ENCODE measurements around the gene PIK3R3.

Gene PIK3R3

DNA sequence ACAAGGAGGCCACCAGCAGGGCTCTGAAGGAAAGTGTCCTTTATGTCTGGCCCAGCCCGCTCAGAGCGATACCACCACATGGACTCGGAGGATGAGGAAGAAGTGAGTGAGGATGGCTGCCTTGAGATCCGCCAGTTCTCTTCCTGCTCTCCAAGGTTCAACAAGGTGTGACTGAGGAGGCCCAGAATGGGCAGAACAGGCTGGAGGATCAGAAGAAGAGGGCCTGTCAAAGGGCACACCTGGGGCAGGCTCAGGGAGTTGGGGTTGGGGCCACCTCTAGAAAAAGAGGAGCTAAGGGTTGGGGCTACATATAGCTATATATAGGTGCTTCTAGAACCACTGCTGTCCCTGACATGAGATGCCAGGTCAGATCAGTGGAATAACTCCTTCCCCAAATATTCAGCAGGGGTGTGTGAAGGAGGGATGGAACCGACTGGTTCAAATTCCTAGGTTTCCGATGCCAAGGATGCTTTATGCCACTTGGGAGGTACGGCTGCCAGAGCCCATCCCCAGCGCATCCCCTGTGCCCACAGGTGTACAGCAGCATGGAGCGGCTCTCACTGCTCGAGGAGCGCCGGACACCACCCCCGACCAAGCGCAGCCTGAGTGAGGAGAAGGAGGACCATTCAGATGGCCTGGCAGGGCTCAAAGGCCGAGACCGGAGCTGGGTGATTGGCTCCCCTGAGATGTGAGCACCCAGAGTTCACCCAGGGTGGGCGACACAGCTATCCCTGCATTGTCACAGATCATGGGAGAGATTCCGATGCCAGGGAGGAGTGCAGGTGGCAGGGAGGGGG, 102.2 kb downstream of the PIK3R3 start:
- peaks cover 68% of the 10 kb centered on the region for H3K36me3 ChIP-seq (ENCODE audit: insufficient read depth, low read depth, low read length)
- H3K4me1 ChIP-seq (ENCODE audit: insufficient read depth, low read length) = no peaks in the 10 kb centered on the region
- H3K27ac ChIP-seq (ENCODE audit: low read length) = no peak overlapping the region

DNA sequence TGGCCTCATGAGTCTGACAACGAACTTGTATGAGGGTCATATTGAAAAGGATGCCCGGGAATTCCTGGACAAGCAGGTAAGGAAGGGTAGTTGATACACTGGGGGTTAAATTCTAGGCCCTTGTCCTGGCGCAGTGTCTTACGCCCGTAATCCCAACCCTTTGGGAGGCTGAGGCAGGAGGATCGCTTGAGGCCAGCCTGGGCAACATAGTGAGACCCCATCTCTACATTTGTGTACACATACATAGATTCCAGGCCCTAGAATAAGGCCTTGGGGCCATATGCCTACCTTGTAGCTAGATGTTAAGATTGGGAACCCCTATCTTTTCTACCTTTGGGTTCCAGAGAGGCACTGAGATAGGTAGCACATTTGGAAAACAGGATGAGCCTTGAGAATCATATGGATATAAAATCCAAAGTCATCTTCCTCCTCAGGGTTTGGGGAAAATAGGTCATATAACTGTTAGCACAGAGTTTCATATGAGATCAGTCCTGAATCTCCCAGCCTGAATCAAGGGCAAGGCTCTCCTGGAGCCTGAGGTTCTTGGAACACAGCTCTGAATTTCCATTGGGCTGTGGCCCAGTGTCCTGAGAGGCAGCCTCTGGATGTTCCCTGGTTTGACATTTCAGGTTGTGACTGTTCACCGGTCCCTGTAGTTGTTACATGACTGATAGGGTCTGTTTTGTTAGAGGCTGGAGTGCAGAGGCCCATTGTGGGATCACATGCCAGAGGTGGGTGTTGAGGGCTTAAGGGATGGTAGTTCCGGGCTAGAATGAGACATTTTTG, 104.4 kb downstream of the PIK3R3 start:
- no peaks in the 10 kb centered on the region for H3K9me3 ChIP-seq (ENCODE audit: insufficient read depth, low read depth, low read length)
- no peaks in the 10 kb centered on the region for H3K27me3 ChIP-seq (ENCODE audit: insufficient read depth, low read length)
- H3K9ac ChIP-seq (ENCODE audit: low read depth, low read length) = no peak overlapping the region
- no peak overlapping the region for H3K27ac ChIP-seq (ENCODE audit: low read length)
- no peak overlapping the region for H3K4me3 ChIP-seq (ENCODE audit: low read length)
- no peaks in the 10 kb centered on the region for H3K4me1 ChIP-seq (ENCODE audit: insufficient read depth, low read length)
- H3K36me3 ChIP-seq (ENCODE audit: insufficient read depth, low read depth, low read length) = peaks cover 77% of the 10 kb centered on the region

More for the DNA sequence above, 102.2 kb downstream of the PIK3R3 start:
- H3K4me3 ChIP-seq (ENCODE audit: low read length) = no peak overlapping the region
- no peaks in the 10 kb centered on the region for H3K27me3 ChIP-seq (ENCODE audit: insufficient read depth, low read length)
- H3K9ac ChIP-seq (ENCODE audit: low read depth, low read length) = no peak overlapping the region
- no peaks in the 10 kb centered on the region for H3K9me3 ChIP-seq (ENCODE audit: insufficient read depth, low read depth, low read length)

GRCh38 chr1:46026531-46026930, 105.9 kb downstream of the PIK3R3 start:
- no peak overlapping the region for H3K4me3 ChIP-seq (ENCODE audit: low read length)
- no peaks in the 10 kb centered on the region for H3K27me3 ChIP-seq (ENCODE audit: insufficient read depth, low read length)
- no peaks in the 10 kb centered on the region for H3K4me1 ChIP-seq (ENCODE audit: insufficient read depth, low read length)
- no peak overlapping the region for H3K9ac ChIP-seq (ENCODE audit: low read depth, low read length)
- H3K9me3 ChIP-seq (ENCODE audit: insufficient read depth, low read depth, low read length) = no peaks in the 10 kb centered on the region
- peaks cover 79% of the 10 kb centered on the region for H3K36me3 ChIP-seq (ENCODE audit: insufficient read depth, low read depth, low read length)
- no peak overlapping the region for H3K27ac ChIP-seq (ENCODE audit: low read length)

- Histone ChIP-seq H3K27me3 (ENCODE audit: insufficient read depth, low read length) (no peaks in the 10 kb centered on the region), H3K9ac (ENCODE audit: low read depth, low read length) (no peak overlapping the region), H3K4me1 (ENCODE audit: insufficient read depth, low read length) (peaks cover 5% of the 10 kb centered on the region; the same call in 1 of the 2 replicates), H3K9me3 (ENCODE audit: insufficient read depth, low read depth, low read length) (no peaks in the 10 kb centered on the region), H3K4me3 (ENCODE audit: low read length) (no peak overlapping the region), H3K36me3 (ENCODE audit: insufficient read depth, low read depth, low read length) (peaks cover 40% of the 10 kb centered on the region), H3K27ac (ENCODE audit: low read length) (no peak overlapping the region)
Measured at GRCh38 chr1:46021046-46021996, 111.1 kb downstream of the PIK3R3 start.

DNA sequence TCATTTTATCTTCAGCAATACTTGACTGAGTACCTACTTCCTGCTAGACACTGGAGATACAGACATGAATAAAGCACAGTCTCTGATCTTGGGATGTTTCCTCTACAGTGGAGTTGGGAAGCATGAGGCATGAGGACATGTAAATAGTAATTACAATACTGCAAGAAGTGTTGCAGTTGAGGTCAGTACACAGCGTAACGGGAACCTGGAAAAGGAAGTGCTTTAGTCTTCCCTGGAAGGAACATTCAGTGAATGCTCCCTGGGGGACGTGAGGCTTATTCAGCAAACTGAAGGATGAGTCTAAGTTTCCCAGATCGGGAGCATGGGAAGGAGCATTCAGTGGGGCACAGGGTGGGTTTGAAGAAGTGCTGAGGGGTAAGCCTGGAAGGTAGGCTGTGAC, 112.4 kb downstream of the PIK3R3 start:
- Histone ChIP-seq H3K9me3 (ENCODE audit: insufficient read depth, low read depth, low read length) (no peaks in the 10 kb centered on the region), H3K4me3 (ENCODE audit: low read length) (no peak overlapping the region), H3K36me3 (ENCODE audit: insufficient read depth, low read depth, low read length) (peaks cover 35% of the 10 kb centered on the region), H3K9ac (ENCODE audit: low read depth, low read length) (no peak overlapping the region), H3K27ac (ENCODE audit: low read length) (no peak overlapping the region), H3K27me3 (ENCODE audit: insufficient read depth, low read length) (no peaks in the 10 kb centered on the region), H3K4me1 (ENCODE audit: insufficient read depth, low read length) (peaks cover 5% of the 10 kb centered on the region; the same call in 1 of the 2 replicates)

GRCh38 chr1:46019348-46019747, 113.1 kb downstream of the PIK3R3 start:
- Histone ChIP-seq H3K4me1 (ENCODE audit: insufficient read depth, low read length) (peaks cover 5% of the 10 kb centered on the region; the same call in 1 of the 2 replicates), H3K4me3 (ENCODE audit: low read length) (no peak overlapping the region), H3K27me3 (ENCODE audit: insufficient read depth, low read length) (no peaks in the 10 kb centered on the region), H3K9ac (ENCODE audit: low read depth, low read length) (no peak overlapping the region), H3K9me3 (ENCODE audit: insufficient read depth, low read depth, low read length) (no peaks in the 10 kb centered on the region), H3K36me3 (ENCODE audit: insufficient read depth, low read depth, low read length) (peaks cover 30% of the 10 kb centered on the region), H3K27ac (ENCODE audit: low read length) (no peak overlapping the region)

DNA sequence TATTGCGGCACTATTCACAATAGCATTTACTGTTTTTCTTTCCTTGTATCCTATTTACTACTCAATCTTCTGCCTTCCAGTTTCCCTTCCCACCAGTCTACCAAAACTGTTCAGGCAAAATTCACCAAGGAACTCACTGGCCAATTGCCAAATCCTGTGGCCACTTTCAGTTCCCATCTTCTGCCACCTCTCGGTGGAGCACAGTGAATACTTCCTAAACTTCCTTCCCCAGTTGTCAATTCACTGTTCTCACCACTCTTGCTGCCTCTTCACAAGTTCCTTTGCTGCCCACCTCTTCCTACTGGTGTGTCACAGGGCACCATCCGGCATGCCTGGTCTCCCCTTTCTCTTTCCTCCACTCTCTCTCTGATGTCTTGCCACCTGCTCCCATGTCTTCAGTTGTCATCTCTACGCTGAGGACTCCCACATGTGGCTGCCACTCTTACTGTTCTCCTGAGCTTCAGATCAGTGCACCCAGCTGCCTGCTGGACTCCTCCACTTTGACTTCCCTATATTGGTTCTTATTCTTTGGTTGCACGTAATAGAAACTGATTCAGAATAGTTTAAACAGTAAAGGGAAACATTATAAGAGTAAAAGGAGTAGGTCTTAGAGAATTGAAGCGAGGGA, 114.4 kb downstream of the PIK3R3 start:
- H3K9me3 ChIP-seq (ENCODE audit: insufficient read depth, low read depth, low read length) = no peaks in the 10 kb centered on the region
- H3K4me1 ChIP-seq (ENCODE audit: insufficient read depth, low read length) = peaks cover 5% of the 10 kb centered on the region; the same call in 1 of the 2 replicates
- peaks cover 17% of the 10 kb centered on the region for H3K36me3 ChIP-seq (ENCODE audit: insufficient read depth, low read depth, low read length)
- H3K9ac ChIP-seq (ENCODE audit: low read depth, low read length) = no peak overlapping the region
- no peak overlapping the region for H3K4me3 ChIP-seq (ENCODE audit: low read length)
- no peak overlapping the region for H3K27ac ChIP-seq (ENCODE audit: low read length)
- no peaks in the 10 kb centered on the region for H3K27me3 ChIP-seq (ENCODE audit: insufficient read depth, low read length)

- no peaks in the 10 kb centered on the region for H3K9me3 ChIP-seq (ENCODE audit: insufficient read depth, low read depth, low read length)
- no peaks in the 10 kb centered on the region for H3K4me1 ChIP-seq (ENCODE audit: insufficient read depth, low read length)
- H3K9ac ChIP-seq (ENCODE audit: low read depth, low read length) = no peak overlapping the region
- H3K36me3 ChIP-seq (ENCODE audit: insufficient read depth, low read depth, low read length) = peaks cover 38% of the 10 kb centered on the region
- no peak overlapping the region for H3K27ac ChIP-seq (ENCODE audit: low read length)
- no peak overlapping the region for H3K4me3 ChIP-seq (ENCODE audit: low read length)
- no peaks in the 10 kb centered on the region for H3K27me3 ChIP-seq (ENCODE audit: insufficient read depth, low read length)
Measured at GRCh38 chr1:46013581-46013980, 118.8 kb downstream of the PIK3R3 start.

DNA sequence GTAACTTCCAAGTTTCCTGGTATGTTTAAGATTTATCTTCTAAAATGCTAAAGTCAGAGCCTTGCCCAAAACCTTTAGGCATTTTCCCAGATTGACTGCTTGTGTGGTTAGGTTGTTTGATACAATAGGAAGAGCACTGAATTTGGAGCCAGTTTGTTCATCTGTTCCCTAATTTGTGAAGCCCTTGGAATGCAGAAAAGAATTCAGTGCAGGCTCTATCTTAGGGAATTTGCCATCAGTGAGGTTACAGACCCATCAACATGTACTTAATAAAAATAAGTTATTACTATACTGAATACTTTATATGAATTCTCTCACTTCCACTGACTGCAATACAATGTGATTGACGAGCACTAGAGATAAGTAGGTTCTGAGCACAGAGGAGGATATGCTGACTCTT, 120.2 kb downstream of the PIK3R3 start:
- Histone ChIP-seq H3K27ac (ENCODE audit: low read length) (no peak overlapping the region), H3K4me1 (ENCODE audit: insufficient read depth, low read length) (no peaks in the 10 kb centered on the region), H3K9ac (ENCODE audit: low read depth, low read length) (no peak overlapping the region), H3K27me3 (ENCODE audit: insufficient read depth, low read length) (no peaks in the 10 kb centered on the region), H3K4me3 (ENCODE audit: low read length) (no peak overlapping the region), H3K36me3 (ENCODE audit: insufficient read depth, low read depth, low read length) (peaks cover 51% of the 10 kb centered on the region), H3K9me3 (ENCODE audit: insufficient read depth, low read depth, low read length) (no peaks in the 10 kb centered on the region)

DNA sequence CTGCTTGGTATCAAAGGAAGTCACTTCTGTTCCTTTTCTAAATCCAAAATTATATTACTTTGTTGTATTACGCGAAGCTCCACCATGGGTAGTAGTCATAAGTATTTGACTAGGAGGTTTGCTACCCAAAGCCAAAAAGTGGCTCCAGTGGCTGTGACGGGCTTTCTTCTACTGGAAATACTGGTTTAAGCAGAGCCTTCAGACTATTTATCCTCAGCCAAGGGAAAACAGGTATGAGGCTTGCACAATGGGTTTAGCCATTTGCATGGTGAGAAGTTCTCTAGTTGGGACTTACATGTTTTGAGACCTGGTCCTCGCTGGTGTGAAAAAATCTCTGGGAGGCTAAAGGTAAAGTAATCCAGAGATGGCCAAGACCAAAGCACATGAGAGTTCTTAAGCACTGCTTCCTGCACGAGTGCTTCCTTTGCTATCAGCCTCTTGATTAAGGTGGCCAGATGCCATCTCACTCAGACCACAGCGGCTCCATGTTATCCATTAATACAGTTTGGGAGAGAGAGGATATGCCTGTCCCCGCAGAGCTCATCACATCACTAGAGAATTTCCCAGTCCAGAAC, 121.2 kb downstream of the PIK3R3 start:
- Histone ChIP-seq H3K4me3 (ENCODE audit: low read length) (no peak overlapping the region), H3K36me3 (ENCODE audit: insufficient read depth, low read depth, low read length) (peaks cover 61% of the 10 kb centered on the region), H3K9ac (ENCODE audit: low read depth, low read length) (no peak overlapping the region), H3K4me1 (ENCODE audit: insufficient read depth, low read length) (no peaks in the 10 kb centered on the region), H3K27me3 (ENCODE audit: insufficient read depth, low read length) (no peaks in the 10 kb centered on the region), H3K9me3 (ENCODE audit: insufficient read depth, low read depth, low read length) (no peaks in the 10 kb centered on the region), H3K27ac (ENCODE audit: low read length) (no peak overlapping the region)

GRCh38 chr1:46010611-46011010, 121.8 kb downstream of the PIK3R3 start:
- no peak overlapping the region for H3K9ac ChIP-seq (ENCODE audit: low read depth, low read length)
- H3K4me3 ChIP-seq (ENCODE audit: low read length) = no peak overlapping the region
- no peaks in the 10 kb centered on the region for H3K9me3 ChIP-seq (ENCODE audit: insufficient read depth, low read depth, low read length)
- H3K27me3 ChIP-seq (ENCODE audit: insufficient read depth, low read length) = no peaks in the 10 kb centered on the region
- H3K27ac ChIP-seq (ENCODE audit: low read length) = no peak overlapping the region
- no peaks in the 10 kb centered on the region for H3K4me1 ChIP-seq (ENCODE audit: insufficient read depth, low read length)
- peaks cover 67% of the 10 kb centered on the region for H3K36me3 ChIP-seq (ENCODE audit: insufficient read depth, low read depth, low read length)

Measured in iPS-20b (cell line).